Cardiac fibroblast (primary cell): ENCODE results near the gene LRPAP1.

Experiments used
- DNase-seq, 2 donors: peaks; one replicate each; pipeline versions ENCODE4 v3.0.0 to v3.0.0-alpha.2; 2010; ENCODE audit warnings: low read depth in 2 of 2
- H3K4me3 ChIP-seq, 2 donors: replicated peaks in 1 of 2; 1 replicate in 1 of 2; 2 replicates in 1 of 2; pipeline ENCODE4 v1.5.1; 2011; ENCODE audit warnings: low read depth in 2 of 2, low read length in 2 of 2, mild to moderate bottlenecking in 2 of 2, moderate library complexity in 1 of 2
- CTCF ChIP-seq: IDR thresholded peaks from one replicate; pipeline ENCODE4 v1.5.1; 2011; ENCODE audit warnings: low read depth, mild to moderate bottlenecking, low read length, inconsistent platforms

LRPAP1 gene

GRCh38 chr4:3520276-3520675 is 11.9 kb downstream of the LRPAP1 start:
- no peak for TF ChIP-seq CTCF
- no peak for DNase-seq
- H3K4me3 ChIP-seq: no peak overlapping the region

GRCh38 chr4:3519468-3520264 is 12.6 kb downstream of the LRPAP1 start:
- no peak overlapping the region for H3K4me3 ChIP-seq
- no peak for DNase-seq
- no peak for TF ChIP-seq CTCF

GRCh38 chr4:3518941-3519340 is 13.3 kb downstream of the LRPAP1 start:
- TF ChIP-seq CTCF: no peak

GRCh38 chr4:3518511-3518880 is 13.7 kb downstream of the LRPAP1 start:
- no peak for DNase-seq
- TF ChIP-seq CTCF: no peak

More at GRCh38 chr4:3518941-3519340, 13.3 kb downstream of the LRPAP1 start:
- DNase-seq: no peak
- no peak overlapping the region for H3K4me3 ChIP-seq

DNA sequence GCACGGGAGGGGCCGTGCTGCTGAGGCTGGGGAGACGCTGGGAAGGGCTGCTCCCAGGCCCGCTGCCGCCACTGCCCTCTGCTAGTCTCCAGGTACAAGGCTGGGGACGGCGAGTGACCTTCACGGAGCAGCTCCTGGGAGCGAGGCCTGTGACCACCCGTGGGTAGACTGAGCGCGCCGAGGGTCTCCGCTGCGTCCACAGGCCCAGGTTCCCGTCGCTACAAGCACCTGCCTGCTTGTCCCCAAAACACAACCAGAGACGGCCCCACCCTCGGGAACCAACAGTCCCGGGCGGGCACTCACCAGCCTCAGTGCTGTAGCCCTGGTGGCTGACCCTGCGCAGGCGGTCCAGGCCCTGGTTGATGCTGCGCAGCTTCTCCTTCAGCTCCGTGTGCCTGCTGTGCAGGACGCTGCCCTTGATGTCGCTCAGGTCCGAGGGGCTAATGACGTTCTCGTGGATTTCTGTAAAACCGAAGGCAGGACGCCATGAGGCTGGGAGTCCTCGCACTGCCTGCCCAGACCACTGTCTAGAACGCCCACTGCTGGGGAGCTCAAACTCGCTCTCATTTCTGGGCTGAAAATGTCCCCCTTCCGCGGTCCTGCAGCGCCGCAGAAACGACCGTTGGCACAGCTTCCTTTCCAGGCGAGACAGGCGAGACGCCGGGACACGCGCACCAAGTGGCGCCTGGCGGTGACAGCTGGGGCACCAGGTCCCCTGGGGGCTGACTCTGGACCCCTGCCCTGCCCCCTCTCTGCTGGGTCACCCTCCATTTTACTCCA is 14.3 kb downstream of the LRPAP1 start:
- DNase-seq: no peak
- H3K4me3 ChIP-seq: no peak overlapping the region
- TF ChIP-seq CTCF: no peak

More at GRCh38 chr4:3518511-3518880, 13.7 kb downstream of the LRPAP1 start:
- H3K4me3 ChIP-seq: no peak overlapping the region

GRCh38 chr4:3516836-3517730 is 15.1 kb downstream of the LRPAP1 start:
- TF ChIP-seq CTCF: no peak
- no peak overlapping the region for H3K4me3 ChIP-seq
- no peak for DNase-seq
